ENCODE results near the gene RPRM. TPM values are rescaled to one million over a fixed set of nuclear protein-coding genes. Genes with fewer than 3 reads are reported as not detected.

The RPRM gene
- polyA plus RNA-seq, 1 donor from 2014 or later: 2.8 TPM

DNA sequence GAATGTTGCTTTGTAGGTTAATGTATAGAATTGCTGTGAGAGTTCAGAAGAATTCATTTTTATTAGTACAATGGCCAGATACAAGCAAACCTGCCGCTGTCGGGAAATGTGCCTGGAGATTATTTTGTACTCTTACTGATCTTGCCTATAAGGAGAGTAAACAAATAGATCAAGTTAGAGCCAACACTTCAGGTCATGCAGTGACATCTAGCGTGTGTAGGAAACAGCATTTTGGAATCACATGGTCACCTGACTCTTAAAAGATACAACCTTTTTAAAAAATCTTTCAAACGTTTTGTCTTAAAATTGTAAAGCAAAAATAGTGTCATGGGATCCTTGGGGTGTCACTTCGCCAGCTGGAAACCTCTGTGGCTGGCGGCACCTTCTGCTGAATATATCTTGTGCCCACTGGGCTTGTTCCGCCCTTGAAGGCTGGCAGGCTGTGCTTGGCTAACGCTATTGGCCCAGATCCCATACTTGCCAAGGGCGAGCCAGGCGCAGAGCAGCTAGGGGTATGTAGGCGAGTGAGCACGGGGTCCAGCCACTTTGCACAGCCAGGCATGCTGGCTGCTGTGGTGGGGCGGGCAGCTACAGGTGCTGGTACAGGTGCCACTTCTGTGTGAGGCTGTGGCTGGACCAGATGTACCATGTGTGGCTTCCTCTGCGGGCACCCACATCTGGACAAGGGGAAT is 19.5 kb upstream of the RPRM start:
- Histone ChIP-seq H3K4me3 (ENCODE audit: low read length) (no peak overlapping the region), H3K4me2 (ENCODE audit: low read length) (no peak overlapping the region), H2AFZ (ENCODE audit: low read depth, low read length) (no peak overlapping the region), H4K20me1 (ENCODE audit: insufficient read depth) (no peaks in the 10 kb centered on the region), H3F3A (ENCODE audit: insufficient read depth, low read length, poor library complexity, severe bottlenecking) (no peaks in the 10 kb centered on the region), H3K27me3 (ENCODE audit: insufficient read depth, low read depth, low read length) (no peaks in the 10 kb centered on the region), H3K27ac (ENCODE audit: low read length) (no peak overlapping the region), H3K9me3 (ENCODE audit: low read length) (no peaks in the 10 kb centered on the region), H3K9ac (ENCODE audit: low read length) (no peak overlapping the region), H3K79me2 (replicated peaks; ENCODE audit: insufficient read depth, low read length) (no peaks in the 10 kb centered on the region), H3K36me3 (ENCODE audit: insufficient read depth, low read length) (no peaks in the 10 kb centered on the region), H3K9me2 (ENCODE audit: insufficient read depth, low read length) (no peaks in the 10 kb centered on the region)
- TF ChIP-seq, protein P1, sequence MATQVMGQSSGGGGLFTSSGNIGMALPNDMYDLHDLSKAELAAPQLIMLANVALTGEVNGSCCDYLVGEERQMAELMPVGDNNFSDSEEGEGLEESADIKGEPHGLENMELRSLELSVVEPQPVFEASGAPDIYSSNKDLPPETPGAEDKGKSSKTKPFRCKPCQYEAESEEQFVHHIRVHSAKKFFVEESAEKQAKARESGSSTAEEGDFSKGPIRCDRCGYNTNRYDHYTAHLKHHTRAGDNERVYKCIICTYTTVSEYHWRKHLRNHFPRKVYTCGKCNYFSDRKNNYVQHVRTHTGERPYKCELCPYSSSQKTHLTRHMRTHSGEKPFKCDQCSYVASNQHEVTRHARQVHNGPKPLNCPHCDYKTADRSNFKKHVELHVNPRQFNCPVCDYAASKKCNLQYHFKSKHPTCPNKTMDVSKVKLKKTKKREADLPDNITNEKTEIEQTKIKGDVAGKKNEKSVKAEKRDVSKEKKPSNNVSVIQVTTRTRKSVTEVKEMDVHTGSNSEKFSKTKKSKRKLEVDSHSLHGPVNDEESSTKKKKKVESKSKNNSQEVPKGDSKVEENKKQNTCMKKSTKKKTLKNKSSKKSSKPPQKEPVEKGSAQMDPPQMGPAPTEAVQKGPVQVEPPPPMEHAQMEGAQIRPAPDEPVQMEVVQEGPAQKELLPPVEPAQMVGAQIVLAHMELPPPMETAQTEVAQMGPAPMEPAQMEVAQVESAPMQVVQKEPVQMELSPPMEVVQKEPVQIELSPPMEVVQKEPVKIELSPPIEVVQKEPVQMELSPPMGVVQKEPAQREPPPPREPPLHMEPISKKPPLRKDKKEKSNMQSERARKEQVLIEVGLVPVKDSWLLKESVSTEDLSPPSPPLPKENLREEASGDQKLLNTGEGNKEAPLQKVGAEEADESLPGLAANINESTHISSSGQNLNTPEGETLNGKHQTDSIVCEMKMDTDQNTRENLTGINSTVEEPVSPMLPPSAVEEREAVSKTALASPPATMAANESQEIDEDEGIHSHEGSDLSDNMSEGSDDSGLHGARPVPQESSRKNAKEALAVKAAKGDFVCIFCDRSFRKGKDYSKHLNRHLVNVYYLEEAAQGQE (IDR thresholded peaks at IDR 0.05; ENCODE audit: borderline replicate concordance): no peak
- TF ChIP-seq POLR2AphosphoS5 (IDR thresholded peaks at IDR 0.05) (no peak), EP300 (conservative IDR thresholded peaks at IDR 0.05; ENCODE audit: poor library complexity, severe bottlenecking) (no peak), MXI1 (conservative IDR thresholded peaks at IDR 0.05; ENCODE audit: poor library complexity, severe bottlenecking) (no peak), TAF1 (IDR thresholded peaks at IDR 0.05; ENCODE audit: low read depth) (no peak), RAD21 (conservative IDR thresholded peaks at IDR 0.05) (no peak), SMC3 (conservative IDR thresholded peaks at IDR 0.05; ENCODE audit: poor library complexity) (no peak), EZH2 (IDR thresholded peaks at IDR 0.05; ENCODE audit: borderline replicate concordance, insufficient read depth, low read length, poor library complexity, severe bottlenecking) (no peak)
- TF ChIP-seq, protein P2, sequence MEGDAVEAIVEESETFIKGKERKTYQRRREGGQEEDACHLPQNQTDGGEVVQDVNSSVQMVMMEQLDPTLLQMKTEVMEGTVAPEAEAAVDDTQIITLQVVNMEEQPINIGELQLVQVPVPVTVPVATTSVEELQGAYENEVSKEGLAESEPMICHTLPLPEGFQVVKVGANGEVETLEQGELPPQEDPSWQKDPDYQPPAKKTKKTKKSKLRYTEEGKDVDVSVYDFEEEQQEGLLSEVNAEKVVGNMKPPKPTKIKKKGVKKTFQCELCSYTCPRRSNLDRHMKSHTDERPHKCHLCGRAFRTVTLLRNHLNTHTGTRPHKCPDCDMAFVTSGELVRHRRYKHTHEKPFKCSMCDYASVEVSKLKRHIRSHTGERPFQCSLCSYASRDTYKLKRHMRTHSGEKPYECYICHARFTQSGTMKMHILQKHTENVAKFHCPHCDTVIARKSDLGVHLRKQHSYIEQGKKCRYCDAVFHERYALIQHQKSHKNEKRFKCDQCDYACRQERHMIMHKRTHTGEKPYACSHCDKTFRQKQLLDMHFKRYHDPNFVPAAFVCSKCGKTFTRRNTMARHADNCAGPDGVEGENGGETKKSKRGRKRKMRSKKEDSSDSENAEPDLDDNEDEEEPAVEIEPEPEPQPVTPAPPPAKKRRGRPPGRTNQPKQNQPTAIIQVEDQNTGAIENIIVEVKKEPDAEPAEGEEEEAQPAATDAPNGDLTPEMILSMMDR (IDR thresholded peaks at IDR 0.05; ENCODE audit: poor library complexity, severe bottlenecking): no peak

DNA sequence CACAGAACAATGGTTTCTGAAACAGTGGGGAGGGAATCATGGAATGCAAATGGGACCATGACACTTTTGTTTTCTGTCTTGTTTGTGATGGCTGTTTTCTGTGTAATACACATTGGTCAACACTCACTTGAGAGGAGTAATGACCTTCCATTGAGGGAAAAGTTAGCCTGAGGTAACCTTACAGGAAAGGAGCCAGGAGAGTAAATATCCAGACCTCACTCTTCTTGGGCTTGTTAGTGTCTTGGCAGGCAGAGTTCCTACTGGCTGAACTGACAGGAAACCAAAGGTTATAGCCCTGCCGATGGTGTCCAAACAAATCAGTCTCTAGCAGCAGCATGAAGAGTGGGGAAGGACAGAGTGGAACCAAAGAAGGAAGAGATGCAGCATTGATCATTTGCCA is 17.2 kb upstream of the RPRM start:
- Histone ChIP-seq H3K4me2 (ENCODE audit: low read length) (no peak overlapping the region), H3K9ac (ENCODE audit: low read length) (no peak overlapping the region), H3K9me3 (ENCODE audit: low read length) (no peaks in the 10 kb centered on the region), H2AFZ (ENCODE audit: low read depth, low read length) (no peak overlapping the region), H4K20me1 (ENCODE audit: insufficient read depth) (no peaks in the 10 kb centered on the region), H3K36me3 (ENCODE audit: insufficient read depth, low read length) (no peaks in the 10 kb centered on the region), H3K27me3 (ENCODE audit: insufficient read depth, low read depth, low read length) (no peaks in the 10 kb centered on the region), H3K27ac (ENCODE audit: low read length) (no peak overlapping the region), H3K4me3 (ENCODE audit: low read length) (no peak overlapping the region), H3F3A (ENCODE audit: insufficient read depth, low read length, poor library complexity, severe bottlenecking) (no peaks in the 10 kb centered on the region), H3K79me2 (replicated peaks; ENCODE audit: insufficient read depth, low read length) (no peaks in the 10 kb centered on the region), H3K9me2 (ENCODE audit: insufficient read depth, low read length) (no peaks in the 10 kb centered on the region)
- TF ChIP-seq TAF1 (IDR thresholded peaks at IDR 0.05; ENCODE audit: low read depth) (no peak), POLR2AphosphoS5 (IDR thresholded peaks at IDR 0.05) (no peak), MXI1 (conservative IDR thresholded peaks at IDR 0.05; ENCODE audit: poor library complexity, severe bottlenecking) (no peak), RAD21 (conservative IDR thresholded peaks at IDR 0.05) (no peak), SMC3 (conservative IDR thresholded peaks at IDR 0.05; ENCODE audit: poor library complexity) (no peak), EZH2 (IDR thresholded peaks at IDR 0.05; ENCODE audit: borderline replicate concordance, insufficient read depth, low read length, poor library complexity, severe bottlenecking) (no peak), EP300 (conservative IDR thresholded peaks at IDR 0.05; ENCODE audit: poor library complexity, severe bottlenecking) (no peak)
- TF ChIP-seq, protein P1 (IDR thresholded peaks at IDR 0.05; ENCODE audit: borderline replicate concordance): no peak
- TF ChIP-seq, protein P2 (IDR thresholded peaks at IDR 0.05; ENCODE audit: poor library complexity, severe bottlenecking): no peak

Measured in neural cell (in vitro differentiated cells).